WI38 (cell line): ENCODE results near the gene C1orf159.
A peak's percentile ranks its signal among the peaks of the same experiment; 100 is the strongest.

Experiments used
- H3K4me3 ChIP-seq: 2 replicates; pipeline ENCODE4 v1.5.1; 2011; ENCODE audit warnings: low read depth, mild to moderate bottlenecking, control low read depth, low read length
- TF ChIP-seq, protein P1 (sequence below): IDR thresholded peaks from 2 replicates; pipeline ENCODE4 v1.5.1; 2012; ENCODE audit warnings: low read depth, mild to moderate bottlenecking, control low read depth, low read length

C1orf159 gene

DNA sequence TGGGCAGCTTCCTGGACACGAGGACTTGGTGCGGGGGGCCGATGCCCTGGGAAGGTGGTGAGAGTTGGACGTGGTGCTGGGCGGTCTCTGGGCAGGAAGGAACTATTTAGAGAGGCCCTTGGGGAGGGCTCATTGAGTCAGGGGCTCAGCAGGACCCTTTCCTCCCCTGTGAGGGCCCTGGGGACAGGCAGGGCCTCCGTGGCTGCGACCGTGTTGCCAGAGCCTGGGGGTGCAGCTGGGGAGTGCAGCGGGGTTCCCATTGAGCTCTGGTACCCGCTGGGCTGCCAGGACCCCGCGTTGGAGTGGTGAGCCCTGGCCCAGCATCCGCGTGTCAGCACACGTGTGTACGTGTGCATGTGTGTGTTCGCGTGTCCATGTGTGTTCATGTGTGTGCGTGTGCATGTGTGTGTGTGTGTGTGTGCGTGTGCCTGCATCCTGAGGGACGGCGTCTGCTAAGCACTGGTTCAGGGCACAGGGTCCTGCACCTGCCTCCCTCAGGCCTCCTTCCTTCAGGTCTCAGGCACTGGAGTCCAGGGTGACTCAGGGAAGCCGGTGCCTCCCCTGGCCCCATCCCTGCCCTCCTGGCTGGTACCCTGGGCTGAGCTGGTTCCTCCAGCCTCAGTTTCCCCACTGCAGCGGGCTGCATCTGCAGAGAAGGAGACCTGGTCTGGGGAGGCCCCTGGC, 52.5 kb downstream of the C1orf159 start:
- no peak overlapping the region for H3K4me3 ChIP-seq
- TF ChIP-seq, protein P1, sequence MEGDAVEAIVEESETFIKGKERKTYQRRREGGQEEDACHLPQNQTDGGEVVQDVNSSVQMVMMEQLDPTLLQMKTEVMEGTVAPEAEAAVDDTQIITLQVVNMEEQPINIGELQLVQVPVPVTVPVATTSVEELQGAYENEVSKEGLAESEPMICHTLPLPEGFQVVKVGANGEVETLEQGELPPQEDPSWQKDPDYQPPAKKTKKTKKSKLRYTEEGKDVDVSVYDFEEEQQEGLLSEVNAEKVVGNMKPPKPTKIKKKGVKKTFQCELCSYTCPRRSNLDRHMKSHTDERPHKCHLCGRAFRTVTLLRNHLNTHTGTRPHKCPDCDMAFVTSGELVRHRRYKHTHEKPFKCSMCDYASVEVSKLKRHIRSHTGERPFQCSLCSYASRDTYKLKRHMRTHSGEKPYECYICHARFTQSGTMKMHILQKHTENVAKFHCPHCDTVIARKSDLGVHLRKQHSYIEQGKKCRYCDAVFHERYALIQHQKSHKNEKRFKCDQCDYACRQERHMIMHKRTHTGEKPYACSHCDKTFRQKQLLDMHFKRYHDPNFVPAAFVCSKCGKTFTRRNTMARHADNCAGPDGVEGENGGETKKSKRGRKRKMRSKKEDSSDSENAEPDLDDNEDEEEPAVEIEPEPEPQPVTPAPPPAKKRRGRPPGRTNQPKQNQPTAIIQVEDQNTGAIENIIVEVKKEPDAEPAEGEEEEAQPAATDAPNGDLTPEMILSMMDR = no peak

DNA sequence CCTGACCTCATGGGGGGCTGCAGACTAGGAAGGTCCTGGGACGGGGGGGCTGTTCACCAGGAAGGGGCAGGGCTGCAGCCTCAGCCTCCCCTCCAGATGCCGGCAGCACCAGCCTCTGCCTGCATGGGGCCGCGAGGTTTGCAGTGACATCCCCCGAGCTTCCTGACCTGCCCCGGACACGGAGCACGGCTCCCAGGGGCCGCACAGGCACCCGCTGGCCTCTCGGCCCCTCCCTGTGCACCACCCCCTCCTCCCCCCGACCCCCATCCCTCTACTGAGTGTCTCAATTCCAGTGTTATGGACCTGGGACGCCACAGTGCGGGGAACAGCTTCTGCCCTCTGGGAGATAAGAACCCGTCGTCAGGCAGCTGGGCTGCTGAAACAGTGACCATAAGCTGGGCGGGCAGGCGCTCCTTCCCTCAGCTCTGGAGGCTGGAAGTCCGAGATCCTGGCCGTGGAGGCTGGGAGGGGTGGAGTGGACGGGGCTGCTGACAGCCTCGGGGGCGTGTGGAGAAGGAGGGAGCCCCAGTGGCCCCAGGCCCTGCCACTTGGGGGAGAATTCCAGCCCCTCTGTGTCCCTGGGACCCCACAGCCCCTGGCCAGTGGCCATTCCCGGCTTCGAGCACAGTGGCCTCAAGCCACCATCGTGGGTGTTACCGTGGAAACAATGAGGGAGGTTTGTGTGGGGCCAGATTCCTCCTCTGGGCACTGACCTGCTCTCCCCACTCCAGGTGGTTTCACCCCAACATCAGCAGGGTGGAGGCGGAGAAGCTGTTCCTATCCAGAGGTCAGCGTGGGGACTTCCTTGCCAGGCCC, 53.3 kb downstream of the C1orf159 start:
- no peak overlapping the region for H3K4me3 ChIP-seq
- TF ChIP-seq, protein P1 = no peak

DNA sequence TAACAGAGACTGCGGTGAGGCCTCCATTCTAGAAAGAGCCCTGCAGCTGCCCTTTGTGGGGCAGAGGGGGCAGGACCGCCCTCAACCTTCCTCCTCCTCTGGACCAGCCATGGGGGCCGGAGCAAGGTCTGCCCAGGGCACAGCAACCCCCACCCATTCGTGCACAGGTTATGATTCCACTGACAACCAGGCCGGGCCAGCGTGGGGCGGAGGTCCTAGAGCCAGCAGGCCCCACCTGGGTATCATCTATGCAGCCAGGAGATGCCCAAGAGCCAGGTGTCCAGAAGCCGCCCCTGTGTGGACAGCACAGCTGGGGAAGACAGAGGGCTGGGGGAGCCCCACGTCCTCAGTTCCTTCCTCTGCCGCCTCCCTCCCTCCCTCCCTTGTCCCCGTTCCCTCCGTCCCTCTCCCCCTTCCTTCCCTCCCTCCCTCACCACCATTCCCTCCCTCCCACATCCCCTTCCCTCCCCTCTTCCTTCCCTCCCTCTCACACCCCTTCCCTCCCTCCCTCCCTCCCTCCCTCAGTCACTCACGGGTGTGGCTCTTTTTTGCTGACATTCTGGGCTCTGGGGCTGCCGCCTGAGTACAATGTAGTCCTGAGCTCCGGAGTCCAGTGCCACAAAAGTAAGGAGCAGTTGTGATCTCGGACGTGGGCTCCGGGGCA, 54.1 kb downstream of the C1orf159 start:
- TF ChIP-seq, protein P1 = no peak
- H3K4me3 ChIP-seq = no peak overlapping the region

DNA sequence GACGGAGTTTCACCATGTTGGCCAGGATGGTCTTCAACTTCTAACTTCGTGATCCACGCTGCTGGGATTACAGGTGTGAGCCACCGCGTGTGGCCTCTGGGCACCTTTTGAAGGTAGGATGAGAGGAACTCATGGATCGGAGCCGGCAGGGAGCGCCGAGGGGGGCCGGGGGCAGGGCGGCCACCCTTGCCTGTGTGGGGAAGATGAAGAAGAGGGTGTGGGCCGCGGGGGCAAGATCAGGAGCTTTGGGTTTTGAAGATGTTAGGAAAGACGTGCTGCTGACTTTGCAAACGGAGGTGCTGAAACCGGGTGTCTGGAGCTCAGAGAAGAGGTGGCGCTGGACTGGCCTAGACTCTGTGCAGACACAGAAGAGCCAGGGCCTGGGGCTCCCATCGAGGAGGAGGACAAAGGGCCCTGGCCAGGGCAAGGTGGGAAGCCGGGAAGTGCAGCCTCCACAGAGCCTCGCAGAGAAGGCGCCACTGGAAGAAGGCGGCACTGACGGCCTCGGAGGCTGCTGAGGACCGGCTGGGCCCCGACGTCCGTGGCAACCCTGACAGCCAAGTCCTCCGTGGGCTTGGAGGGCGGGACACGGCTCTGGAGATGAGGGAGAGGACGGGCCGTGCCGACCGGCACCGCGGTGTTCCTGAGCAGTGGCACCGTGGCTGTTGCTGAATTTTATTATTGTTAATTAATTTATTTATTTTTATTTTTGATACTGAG, 55.4 kb downstream of the C1orf159 start:
- TF ChIP-seq, protein P1 = no peak
- H3K4me3 ChIP-seq = peak overlapping the region; percentile 68; the same call in 1 of the 2 replicates

DNA sequence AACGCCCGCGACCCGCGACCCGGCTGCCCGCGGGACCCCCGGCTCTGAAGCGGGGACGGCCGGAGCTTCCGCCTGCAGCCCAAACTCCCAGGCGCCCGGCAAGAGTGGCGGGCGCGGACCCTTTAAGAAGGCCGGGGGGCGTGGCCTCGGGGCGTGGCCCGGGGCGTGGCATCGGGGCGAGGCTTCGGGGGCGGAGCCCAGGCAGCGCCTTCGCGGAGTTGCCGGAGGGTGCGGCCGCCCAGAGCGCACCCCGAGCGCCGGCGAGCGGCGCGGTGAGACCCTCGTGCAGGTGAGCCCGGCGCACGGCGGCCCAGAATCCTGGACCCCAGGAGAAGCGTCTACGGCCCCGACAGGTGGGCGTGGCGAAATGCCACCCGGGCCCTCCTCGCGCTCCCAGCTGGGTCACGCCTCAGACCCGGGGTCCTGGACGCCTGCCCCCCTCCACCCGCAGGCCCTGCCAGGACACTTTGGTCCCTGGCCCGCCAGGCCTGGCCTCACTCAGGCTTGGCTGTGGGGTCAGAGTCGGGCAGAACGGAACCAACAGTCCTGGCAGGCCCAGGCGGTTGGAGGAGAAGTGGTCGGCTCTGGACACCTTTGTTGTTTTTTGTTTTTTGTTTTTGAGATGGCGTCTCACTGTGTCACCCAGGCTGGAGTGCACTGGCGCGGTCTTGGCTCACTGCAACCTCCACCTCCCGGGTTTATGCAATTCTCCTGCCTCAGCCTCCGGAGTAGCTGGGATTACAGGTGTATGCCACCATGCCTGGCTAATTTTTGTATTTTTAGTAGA, 56.2 kb downstream of the C1orf159 start:
- TF ChIP-seq, protein P1 = no peak
- H3K4me3 ChIP-seq = peak overlapping the region; percentile 68

DNA sequence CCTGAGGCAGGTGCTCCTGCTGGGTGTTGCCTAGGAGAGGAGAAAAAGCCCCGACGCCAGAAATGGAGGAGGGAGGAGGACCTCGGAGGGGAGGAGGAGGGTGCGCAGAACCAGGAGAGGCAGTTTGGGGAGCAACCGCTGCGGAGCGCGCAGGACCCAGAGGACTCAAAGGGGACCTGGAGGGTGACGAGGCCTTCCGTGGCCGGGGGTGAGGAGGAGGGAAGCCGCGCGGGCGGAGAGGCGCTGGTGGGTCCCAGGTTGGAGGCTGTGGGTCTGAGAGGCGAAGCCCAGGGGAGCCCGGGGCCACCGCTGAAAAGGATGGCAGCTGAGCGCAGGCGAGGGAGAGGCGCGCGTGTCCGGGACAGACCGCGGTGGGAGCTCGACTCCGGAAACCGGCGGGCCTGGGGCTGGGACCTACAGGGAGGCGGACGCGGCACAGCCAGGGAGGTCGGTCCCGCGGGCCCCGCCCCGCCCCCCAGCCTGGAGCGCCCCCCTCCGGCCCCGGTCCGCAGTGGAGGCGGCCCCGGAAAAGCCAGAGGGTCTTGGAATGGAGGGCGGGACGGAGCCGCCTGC, 56.9 kb downstream of the C1orf159 start:
- TF ChIP-seq, protein P1 = no peak
- H3K4me3 ChIP-seq = peak overlapping the region; percentile 68
